Activated naive CD4-positive, alpha-beta T cell treated with anti-CD3 and anti-CD28 coated beads, Interleukin-2, amount 10 ng/mL, durations not matched to agents 7 days and 5 days (primary cell): Measurements from ENCODE around the gene CEP63.
"Not testable (repeated sequence)": the region's sequence is repeated elsewhere in the genome, so short reads cannot be mapped to it uniquely, and the experiment has no call there.

Source experiments
- CTCF ChIA-PET: fragments of 350-600 bp; sonication (Branson Sonifier 250); formaldehyde crosslinking; loops from one replicate; lab custom pipeline; 2021; ENCODE audit warnings: antibody characterized with exemption; lab: Charles Lee
- DNase-seq: peaks from one replicate; pipeline ENCODE4 v3.0.0-alpha.2; 2020
- H3K27ac Mint-ChIP-seq: one replicate; pipeline ENCODE4 v1.8.0; 2021; ENCODE audit warnings: mild to moderate bottlenecking, moderate library complexity, mixed read lengths
- H3K27me3 Mint-ChIP-seq: one replicate; pipeline ENCODE4 v1.8.0; 2021; ENCODE audit warnings: mild to moderate bottlenecking, mixed read lengths
- H3K36me3 Mint-ChIP-seq: one replicate; pipeline ENCODE4 v1.8.0; 2021; ENCODE audit warnings: mixed read lengths
- H3K4me1 Mint-ChIP-seq: one replicate; pipeline ENCODE4 v1.8.0; 2021; ENCODE audit warnings: mixed read lengths
- H3K4me3 Mint-ChIP-seq: one replicate; pipeline ENCODE4 v1.8.0; 2021; ENCODE audit warnings: mild to moderate bottlenecking, moderate library complexity, mixed read lengths
- H3K9me3 Mint-ChIP-seq: one replicate; pipeline ENCODE4 v1.8.0; 2021; ENCODE audit warnings: mixed read lengths

Gene CEP63

GRCh38 chr3:134511500-134511899, 25.6 kb downstream of the CEP63 start:
- peaks cover 5% of the 10 kb centered on the region for H3K9me3 Mint-ChIP-seq
- no peak overlapping the region for H3K4me3 Mint-ChIP-seq
- no peaks in the 10 kb centered on the region for H3K27me3 Mint-ChIP-seq
- peaks cover 2% of the 10 kb centered on the region for H3K4me1 Mint-ChIP-seq
- CTCF ChIA-PET = no interaction called here
- DNase-seq = no peak
- H3K36me3 Mint-ChIP-seq = peaks cover 47% of the 10 kb centered on the region
- no peak overlapping the region for H3K27ac Mint-ChIP-seq

GRCh38 chr3:134516905-134517304, 31.0 kb downstream of the CEP63 start:
- Mint-ChIP-seq H3K27me3 (no peaks in the 10 kb centered on the region), H3K4me3 (no peak overlapping the region), H3K36me3 (peaks cover 20% of the 10 kb centered on the region), H3K27ac (no peak overlapping the region), H3K9me3 (peaks cover 8% of the 10 kb centered on the region), H3K4me1 (peaks cover 4% of the 10 kb centered on the region)
- no peak for DNase-seq
- CTCF ChIA-PET = no interaction called here

- DNase-seq = no peak
- no peak overlapping the region for H3K27ac Mint-ChIP-seq
- H3K36me3 Mint-ChIP-seq = peaks cover 27% of the 10 kb centered on the region
- no peak overlapping the region for H3K4me3 Mint-ChIP-seq
- CTCF ChIA-PET = no interaction called here
- peaks cover 4% of the 10 kb centered on the region for H3K4me1 Mint-ChIP-seq
- H3K27me3 Mint-ChIP-seq = no peaks in the 10 kb centered on the region
- H3K9me3 Mint-ChIP-seq = peaks cover 16% of the 10 kb centered on the region
These were observed 31.9 kb downstream of the CEP63 start for GRCh38 chr3:134517791-134518190.

DNA sequence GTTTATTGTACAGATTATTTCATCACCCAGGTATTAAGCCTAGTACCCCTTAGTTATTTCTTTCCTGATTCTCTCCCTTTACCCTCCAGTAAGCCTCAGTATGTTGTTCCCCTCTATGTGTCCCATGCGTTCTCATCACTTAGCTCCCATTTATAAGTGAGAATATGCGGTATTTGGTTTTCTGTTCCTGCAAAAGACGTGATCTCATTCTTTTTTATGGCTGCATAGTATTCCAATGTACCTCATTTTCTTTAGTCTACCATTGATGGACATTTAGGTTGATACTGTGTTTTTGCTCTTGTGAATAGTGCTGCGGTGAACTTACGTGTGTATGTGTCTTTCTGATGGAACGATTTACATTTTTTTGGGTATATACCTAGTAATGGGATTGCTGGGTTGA, 36.7 kb downstream of the CEP63 start:
- peaks cover 3% of the 10 kb centered on the region for H3K4me1 Mint-ChIP-seq
- peaks cover 54% of the 10 kb centered on the region for H3K36me3 Mint-ChIP-seq
- DNase-seq = no peak
- H3K27me3 Mint-ChIP-seq = no peaks in the 10 kb centered on the region
- no peak overlapping the region for H3K27ac Mint-ChIP-seq
- H3K4me3 Mint-ChIP-seq = no peak overlapping the region
- peaks cover 52% of the 10 kb centered on the region for H3K9me3 Mint-ChIP-seq
- CTCF ChIA-PET = no interaction called here

DNA sequence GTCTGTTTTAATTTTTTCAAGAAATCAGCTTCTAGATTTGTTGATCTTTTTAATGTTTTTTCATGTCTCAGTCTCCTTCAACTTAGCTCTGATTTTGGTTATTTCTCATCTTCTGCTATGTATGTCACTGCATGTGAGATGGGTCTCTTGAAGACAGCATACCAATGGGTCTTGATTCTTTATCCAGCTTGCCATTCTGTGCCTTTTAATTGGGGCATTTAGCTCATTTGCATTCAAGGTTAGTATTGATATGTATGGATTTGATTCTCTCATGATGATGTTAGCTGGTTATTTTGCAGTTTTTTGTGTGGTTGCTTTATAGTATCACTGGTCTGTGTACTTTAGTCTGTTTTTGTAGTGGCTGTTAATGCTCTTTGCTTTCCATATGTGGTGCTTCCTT, 39.4 kb downstream of the CEP63 start:
- CTCF ChIA-PET = no interaction called here
- Mint-ChIP-seq H3K9me3 (peaks cover 50% of the 10 kb centered on the region), H3K27me3 (no peaks in the 10 kb centered on the region), H3K36me3 (peaks cover 49% of the 10 kb centered on the region), H3K4me1 (no peaks in the 10 kb centered on the region), H3K4me3 (no peak overlapping the region), H3K27ac (no peak overlapping the region)
- DNase-seq = no peak

GRCh38 chr3:134526319-134526718, 40.5 kb downstream of the CEP63 start:
- Mint-ChIP-seq H3K36me3 (peaks cover 46% of the 10 kb centered on the region), H3K4me3 (no peak overlapping the region), H3K27me3 (no peaks in the 10 kb centered on the region), H3K4me1 (no peaks in the 10 kb centered on the region), H3K27ac (no peak overlapping the region), H3K9me3 (peaks cover 47% of the 10 kb centered on the region)
- CTCF ChIA-PET = no interaction called here
- DNase-seq = no peak

GRCh38 chr3:134527037-134527436, 41.2 kb downstream of the CEP63 start:
- H3K27ac Mint-ChIP-seq = no peak overlapping the region
- no peak overlapping the region for H3K4me3 Mint-ChIP-seq
- CTCF ChIA-PET = no interaction called here
- H3K36me3 Mint-ChIP-seq = peaks cover 44% of the 10 kb centered on the region
- no peaks in the 10 kb centered on the region for H3K4me1 Mint-ChIP-seq
- H3K9me3 Mint-ChIP-seq = peaks cover 43% of the 10 kb centered on the region
- no peaks in the 10 kb centered on the region for H3K27me3 Mint-ChIP-seq
- peak; percentile 25 for DNase-seq

DNA sequence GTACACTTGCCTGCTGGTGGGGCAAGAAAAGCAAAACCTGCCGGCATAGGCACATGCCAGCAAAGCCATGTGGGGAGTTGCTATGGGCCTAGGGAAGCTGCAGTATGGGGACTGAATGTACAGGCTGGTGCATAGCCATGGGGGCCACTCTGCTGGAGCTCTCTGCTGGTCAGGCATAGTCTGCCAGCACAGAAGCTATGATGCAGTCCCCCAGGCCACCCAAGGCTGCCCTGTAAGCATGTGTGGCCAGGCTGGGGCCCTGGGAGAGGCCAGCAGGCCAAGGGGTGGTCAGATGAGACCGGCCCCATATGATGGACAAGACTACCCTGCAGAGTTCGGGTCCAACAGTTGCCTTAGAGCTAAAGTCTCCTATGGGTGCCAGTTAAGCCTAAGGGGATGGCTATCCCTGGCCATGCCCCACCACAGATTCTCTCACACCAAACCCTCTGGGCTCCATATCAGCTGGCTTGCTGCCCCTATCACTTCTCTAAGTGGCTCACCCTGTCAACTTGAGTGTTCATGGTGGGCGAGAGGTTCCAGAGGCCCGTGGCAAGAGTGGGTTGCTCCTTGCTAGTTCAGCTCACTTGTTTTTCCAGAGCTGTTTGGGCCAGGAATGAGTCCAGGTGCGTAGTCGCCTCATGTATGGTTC, 41.8 kb downstream of the CEP63 start:
- no peaks in the 10 kb centered on the region for H3K27me3 Mint-ChIP-seq
- H3K4me1 Mint-ChIP-seq = no peaks in the 10 kb centered on the region
- no peak for DNase-seq
- CTCF ChIA-PET = interaction anchor here (0.6 kb wide), 1 partner anchor 49 kb away, joined by 3 read pairs; no protein-coding TSS in a partner anchor
- peaks cover 38% of the 10 kb centered on the region for H3K9me3 Mint-ChIP-seq
- peaks cover 40% of the 10 kb centered on the region for H3K36me3 Mint-ChIP-seq
- no peak overlapping the region for H3K27ac Mint-ChIP-seq
- H3K4me3 Mint-ChIP-seq = no peak overlapping the region

DNA sequence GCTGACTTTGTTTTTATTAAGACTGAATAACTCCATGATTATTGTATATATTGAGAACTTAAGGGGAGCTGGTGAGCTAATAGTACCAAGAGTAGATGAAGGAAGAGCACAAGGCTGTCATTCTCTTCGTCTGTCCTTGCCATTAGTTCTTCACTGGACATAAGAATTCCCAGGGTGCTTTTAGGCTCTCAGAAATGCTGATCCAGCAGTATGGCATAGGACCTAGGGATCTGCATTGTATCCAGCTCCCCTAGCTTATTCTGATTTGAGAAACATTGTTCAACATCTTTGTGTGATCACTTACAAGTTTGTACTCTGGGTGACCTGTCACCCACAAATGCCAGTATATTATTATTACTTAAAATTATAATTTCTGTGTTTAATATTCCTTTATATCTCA, 47.6 kb downstream of the CEP63 start:
- peaks cover 19% of the 10 kb centered on the region for H3K36me3 Mint-ChIP-seq
- no peaks in the 10 kb centered on the region for H3K27me3 Mint-ChIP-seq
- CTCF ChIA-PET = no interaction called here
- no peak overlapping the region for H3K27ac Mint-ChIP-seq
- no peak overlapping the region for H3K4me3 Mint-ChIP-seq
- DNase-seq = no peak
- H3K9me3 Mint-ChIP-seq = no peaks in the 10 kb centered on the region
- no peaks in the 10 kb centered on the region for H3K4me1 Mint-ChIP-seq

GRCh38 chr3:134535186-134535970, 49.5 kb downstream of the CEP63 start:
- Mint-ChIP-seq H3K27me3 (no peaks in the 10 kb centered on the region), H3K36me3 (peaks cover 19% of the 10 kb centered on the region), H3K27ac (no peak overlapping the region), H3K9me3 (no peaks in the 10 kb centered on the region), H3K4me1 (no peaks in the 10 kb centered on the region), H3K4me3 (no peak overlapping the region)
- no peak for DNase-seq
- CTCF ChIA-PET = no interaction called here

DNA sequence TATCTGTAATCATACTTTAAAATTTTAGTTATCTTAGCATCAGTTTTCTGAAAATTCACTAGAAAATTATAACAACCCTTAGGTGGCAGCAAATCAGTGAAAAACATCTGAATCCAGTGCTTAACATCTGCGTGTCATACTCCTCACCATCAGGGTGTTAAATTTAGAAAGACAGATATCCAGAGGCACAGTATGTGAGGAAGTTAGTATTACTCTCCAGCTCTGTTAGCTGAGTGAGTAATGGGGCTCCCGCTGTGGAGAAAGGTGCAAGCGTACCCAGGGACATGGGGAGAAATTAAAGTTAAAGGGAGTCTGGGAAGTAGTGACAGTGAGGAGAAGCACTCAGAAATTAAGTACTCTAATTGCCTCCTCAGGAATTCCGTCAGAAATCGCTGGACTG, 50.9 kb downstream of the CEP63 start:
- Mint-ChIP-seq H3K27ac (peak overlapping the region; percentile 29), H3K27me3 (no peaks in the 10 kb centered on the region), H3K4me1 (no peaks in the 10 kb centered on the region), H3K36me3 (peaks cover 18% of the 10 kb centered on the region), H3K4me3 (no peak overlapping the region), H3K9me3 (no peaks in the 10 kb centered on the region)
- CTCF ChIA-PET = no interaction called here
- no peak for DNase-seq

DNA sequence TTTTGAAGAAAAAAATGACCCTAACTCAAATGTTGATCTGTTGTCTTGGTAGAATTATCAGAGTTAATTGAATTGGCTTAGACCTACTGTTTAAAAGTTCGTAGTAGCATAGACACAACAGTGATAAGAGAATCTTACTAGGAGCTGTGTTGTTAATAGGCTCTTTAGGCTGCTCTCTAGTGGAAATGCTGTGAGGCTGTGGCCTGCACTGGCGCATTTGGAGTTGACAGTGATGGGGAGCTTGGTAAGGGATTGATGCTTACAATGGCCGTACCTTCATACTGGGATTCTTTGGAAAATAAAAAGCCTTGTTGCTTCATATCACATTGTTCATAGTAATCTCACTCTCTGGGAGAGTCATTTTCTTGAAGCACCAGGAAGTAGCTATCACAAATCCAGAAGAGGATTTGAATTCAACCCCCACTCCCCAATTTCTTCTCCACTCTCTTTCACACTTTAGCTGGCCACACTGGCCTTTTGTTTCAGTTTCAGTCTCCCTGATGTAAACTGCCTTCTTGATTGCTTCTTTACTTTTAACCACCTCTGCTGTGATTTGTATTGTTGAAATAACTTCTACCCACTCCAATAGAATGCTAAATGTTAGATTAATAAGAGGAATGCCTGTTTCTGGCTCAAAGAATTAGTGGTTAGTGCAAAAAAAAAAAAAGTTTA, 56.6 kb downstream of the CEP63 start:
- H3K4me3 Mint-ChIP-seq = no peak overlapping the region
- H3K4me1 Mint-ChIP-seq = peaks cover 23% of the 10 kb centered on the region
- H3K9me3 Mint-ChIP-seq = no peaks in the 10 kb centered on the region
- DNase-seq = no peak
- peaks cover 21% of the 10 kb centered on the region for H3K36me3 Mint-ChIP-seq
- H3K27ac Mint-ChIP-seq = no peak overlapping the region
- H3K27me3 Mint-ChIP-seq = no peaks in the 10 kb centered on the region
- CTCF ChIA-PET = no interaction called here

DNA sequence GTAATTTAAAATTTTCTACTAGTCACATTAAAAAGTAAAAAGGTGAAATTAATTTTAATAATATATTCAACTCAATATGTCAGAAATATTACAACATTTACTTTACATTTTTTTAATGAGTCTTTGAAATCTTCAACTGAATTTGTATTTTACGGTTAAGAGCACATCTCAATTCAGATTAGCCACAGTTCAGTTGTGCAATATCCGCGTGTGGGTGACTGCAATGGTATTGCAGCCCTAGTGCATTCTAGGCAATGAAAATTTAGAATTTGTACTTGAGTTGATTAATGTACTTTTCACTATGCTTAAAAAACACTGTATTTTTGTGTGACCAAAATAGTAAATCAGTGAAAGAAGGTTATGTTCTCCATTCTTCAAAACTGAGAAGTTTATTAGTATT, 57.3 kb downstream of the CEP63 start:
- Mint-ChIP-seq H3K27ac (no peak overlapping the region), H3K4me1 (peaks cover 23% of the 10 kb centered on the region), H3K9me3 (no peaks in the 10 kb centered on the region), H3K4me3 (no peak overlapping the region), H3K36me3 (peaks cover 18% of the 10 kb centered on the region), H3K27me3 (no peaks in the 10 kb centered on the region)
- DNase-seq = no peak
- CTCF ChIA-PET = no interaction called here

DNA sequence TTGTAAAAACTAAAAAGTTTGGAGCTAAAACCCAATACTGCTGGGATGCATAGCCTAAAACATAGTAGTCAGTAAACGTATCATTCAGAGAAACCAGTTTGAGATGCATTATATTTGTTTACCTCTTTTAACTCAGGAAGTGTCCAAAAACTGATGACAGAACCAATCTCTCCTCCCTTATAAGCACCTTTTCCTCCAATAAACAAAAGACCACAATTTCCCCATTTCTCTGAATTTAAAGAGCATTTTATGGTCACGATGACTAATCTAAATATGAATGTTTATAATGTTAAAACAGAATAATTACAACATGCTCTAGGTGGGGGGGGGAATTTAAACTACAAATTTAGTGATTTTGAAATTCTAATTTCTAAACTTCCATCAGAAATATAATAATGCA, 58.5 kb downstream of the CEP63 start:
- no peaks in the 10 kb centered on the region for H3K27me3 Mint-ChIP-seq
- CTCF ChIA-PET = no interaction called here
- no peak overlapping the region for H3K27ac Mint-ChIP-seq
- H3K4me3 Mint-ChIP-seq = no peak overlapping the region
- H3K4me1 Mint-ChIP-seq = peaks cover 23% of the 10 kb centered on the region
- H3K36me3 Mint-ChIP-seq = peaks cover 22% of the 10 kb centered on the region
- H3K9me3 Mint-ChIP-seq = no peaks in the 10 kb centered on the region
- no peak for DNase-seq

DNA sequence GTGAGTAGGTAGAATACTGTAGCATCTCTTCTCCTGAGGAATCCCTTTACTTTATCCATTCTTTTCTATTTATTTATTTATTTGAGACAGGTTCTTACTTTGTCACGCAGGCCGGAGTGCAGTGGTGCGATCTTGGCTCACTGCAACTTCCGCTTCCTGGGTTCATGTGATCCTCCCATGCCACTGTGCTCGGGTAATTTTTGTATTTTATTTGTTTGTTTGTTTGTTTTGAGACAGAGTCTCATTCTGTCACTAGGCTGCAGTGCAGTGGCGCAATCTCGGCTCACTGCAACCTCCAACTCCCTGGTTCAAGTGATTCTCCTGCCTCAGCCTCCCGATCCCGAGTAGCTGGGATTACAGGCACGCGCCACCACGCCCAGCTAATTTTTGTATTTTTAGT, 58.9 kb downstream of the CEP63 start:
- H3K27me3 Mint-ChIP-seq = not testable (repeated sequence)
- peaks cover 23% of the 10 kb centered on the region for H3K4me1 Mint-ChIP-seq

More for the DNA sequence above, 58.9 kb downstream of the CEP63 start:
- CTCF ChIA-PET, H3K4me3 Mint-ChIP-seq, DNase-seq, H3K9me3 Mint-ChIP-seq, H3K27ac Mint-ChIP-seq: not testable (repeated sequence)
- H3K36me3 Mint-ChIP-seq = peaks cover 26% of the 10 kb centered on the region
